ENCODE measurements around the gene REPS1.

DNA sequence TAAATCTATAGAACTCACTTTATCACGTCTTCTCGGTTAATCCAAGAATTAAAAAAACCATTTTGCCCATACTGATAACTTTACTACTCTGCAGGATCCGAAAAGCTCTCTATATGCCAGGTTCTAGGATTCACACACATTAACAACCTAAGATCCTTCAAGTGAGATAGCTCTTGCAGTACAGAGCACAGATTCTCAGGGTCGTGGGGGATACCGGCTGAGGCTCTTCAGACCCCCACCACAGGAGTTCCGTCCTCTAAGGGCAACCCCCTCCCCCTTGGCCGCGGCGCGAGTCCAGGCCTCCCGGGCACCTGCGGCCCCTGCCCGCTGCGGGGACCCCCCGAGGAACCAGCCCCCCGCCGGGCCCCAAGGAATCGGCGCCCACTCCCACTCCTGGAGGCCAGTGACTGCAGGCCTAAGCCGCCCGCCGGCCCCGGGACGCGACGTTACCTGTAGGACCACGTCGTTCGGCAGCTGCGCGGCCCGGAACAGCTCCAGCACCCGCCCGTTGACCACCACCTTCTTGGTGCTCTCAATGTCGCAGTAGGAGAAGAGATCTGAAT, 892 bp downstream of the REPS1 start:
- TF ChIP-seq, protein P1, sequence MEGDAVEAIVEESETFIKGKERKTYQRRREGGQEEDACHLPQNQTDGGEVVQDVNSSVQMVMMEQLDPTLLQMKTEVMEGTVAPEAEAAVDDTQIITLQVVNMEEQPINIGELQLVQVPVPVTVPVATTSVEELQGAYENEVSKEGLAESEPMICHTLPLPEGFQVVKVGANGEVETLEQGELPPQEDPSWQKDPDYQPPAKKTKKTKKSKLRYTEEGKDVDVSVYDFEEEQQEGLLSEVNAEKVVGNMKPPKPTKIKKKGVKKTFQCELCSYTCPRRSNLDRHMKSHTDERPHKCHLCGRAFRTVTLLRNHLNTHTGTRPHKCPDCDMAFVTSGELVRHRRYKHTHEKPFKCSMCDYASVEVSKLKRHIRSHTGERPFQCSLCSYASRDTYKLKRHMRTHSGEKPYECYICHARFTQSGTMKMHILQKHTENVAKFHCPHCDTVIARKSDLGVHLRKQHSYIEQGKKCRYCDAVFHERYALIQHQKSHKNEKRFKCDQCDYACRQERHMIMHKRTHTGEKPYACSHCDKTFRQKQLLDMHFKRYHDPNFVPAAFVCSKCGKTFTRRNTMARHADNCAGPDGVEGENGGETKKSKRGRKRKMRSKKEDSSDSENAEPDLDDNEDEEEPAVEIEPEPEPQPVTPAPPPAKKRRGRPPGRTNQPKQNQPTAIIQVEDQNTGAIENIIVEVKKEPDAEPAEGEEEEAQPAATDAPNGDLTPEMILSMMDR (conservative IDR thresholded peaks at IDR 0.05; ENCODE audit: low read length), result no peak
- TF ChIP-seq EZH2phosphoT487 (IDR thresholded peaks at IDR 0.05; ENCODE audit: borderline replicate concordance, low read depth, low read length), result no peak

All from OCI-LY7 (cell line).